Measurements from ENCODE around the gene CXCL10.
"Not testable (repeated sequence)": the region's sequence is repeated elsewhere in the genome, so short reads cannot be mapped to it uniquely, and the experiment has no call there.

CXCL10 gene

GRCh38 chr4:76023389-76023788, at the start of gene CXCL10:
Gene CXCL10, minus strand, starts transcription at chr4:76023497. Its CDS starts 66 bp downstream, at chr4:76023431.
- DNase-seq (ENCODE audit: low read depth in 2 of 3, low spot score in 2 of 3) = no peak

GRCh38 chr4:76072760-76073159, 49.5 kb upstream of the CXCL10 start:
- DNase-seq (ENCODE audit: low read depth in 2 of 3, low spot score in 2 of 3) = no peak

- DNase-seq (ENCODE audit: low read depth in 2 of 3, low spot score in 2 of 3) = peak in 2 of 3 experiments; percentile 23 to 27
These were observed 44.5 kb upstream of the CXCL10 start for GRCh38 chr4:76067652-76068286.

- DNase-seq (ENCODE audit: low read depth in 2 of 3, low spot score in 2 of 3) = no peak
These were observed 43.2 kb upstream of the CXCL10 start for GRCh38 chr4:76066546-76066945.

GRCh38 chr4:76061982-76062381, 38.7 kb upstream of the CXCL10 start:
- DNase-seq (ENCODE audit: low read depth in 2 of 3, low spot score in 2 of 3) = no peak

- no peak for DNase-seq (ENCODE audit: low read depth in 2 of 3, low spot score in 2 of 3)
These were observed 38.1 kb upstream of the CXCL10 start for GRCh38 chr4:76061421-76061820.

GRCh38 chr4:76060506-76060905, 37.2 kb upstream of the CXCL10 start:
- DNase-seq (ENCODE audit: low read depth in 2 of 3, low spot score in 2 of 3) = no peak

GRCh38 chr4:76059750-76060149, 36.5 kb upstream of the CXCL10 start:
- no peak for DNase-seq (ENCODE audit: low read depth in 2 of 3, low spot score in 2 of 3)

- no peak for DNase-seq (ENCODE audit: low read depth in 2 of 3, low spot score in 2 of 3)
These were observed 35.7 kb upstream of the CXCL10 start for GRCh38 chr4:76058888-76059426.

GRCh38 chr4:76058302-76058701, 35.0 kb upstream of the CXCL10 start:
- DNase-seq (ENCODE audit: low read depth in 2 of 3, low spot score in 2 of 3) = no peak

GRCh38 chr4:76055421-76055820, 32.1 kb upstream of the CXCL10 start:
- no peak for DNase-seq (ENCODE audit: low read depth in 2 of 3, low spot score in 2 of 3)

GRCh38 chr4:76055016-76055415, 31.7 kb upstream of the CXCL10 start:
- no peak for DNase-seq (ENCODE audit: low read depth in 2 of 3, low spot score in 2 of 3)

GRCh38 chr4:76053730-76054129, 30.4 kb upstream of the CXCL10 start:
- DNase-seq (ENCODE audit: low read depth in 2 of 3, low spot score in 2 of 3) = no peak

GRCh38 chr4:76050560-76051050, 27.3 kb upstream of the CXCL10 start:
- not testable (repeated sequence) for DNase-seq (ENCODE audit: low read depth in 2 of 3, low spot score in 2 of 3)

- DNase-seq (ENCODE audit: low read depth in 2 of 3, low spot score in 2 of 3) = not testable (repeated sequence)
These were observed 26.6 kb upstream of the CXCL10 start for GRCh38 chr4:76049860-76050416.

GRCh38 chr4:76044686-76045085, 21.4 kb upstream of the CXCL10 start:
- not testable (repeated sequence) for DNase-seq (ENCODE audit: low read depth in 2 of 3, low spot score in 2 of 3)

GRCh38 chr4:76043306-76043705, 20.0 kb upstream of the CXCL10 start:
- DNase-seq (ENCODE audit: low read depth in 2 of 3, low spot score in 2 of 3) = not testable (repeated sequence)

GRCh38 chr4:76042241-76042998, 19.1 kb upstream of the CXCL10 start:
- DNase-seq (ENCODE audit: low read depth in 2 of 3, low spot score in 2 of 3) = not testable (repeated sequence)

- DNase-seq (ENCODE audit: low read depth in 2 of 3, low spot score in 2 of 3) = no peak
These were observed 13.6 kb upstream of the CXCL10 start for GRCh38 chr4:76036855-76037254.

- no peak for DNase-seq (ENCODE audit: low read depth in 2 of 3, low spot score in 2 of 3)
These were observed 12.6 kb upstream of the CXCL10 start, which contains the start of gene CXCL11 for GRCh38 chr4:76035799-76036380. Gene CXCL11, minus strand, starts transcription at chr4:76036070. Its CDS starts 83 bp downstream, at chr4:76035987.

- DNase-seq (ENCODE audit: low read depth in 2 of 3, low spot score in 2 of 3) = no peak
These were observed 11.8 kb upstream of the CXCL10 start for GRCh38 chr4:76035141-76035540.
